ENCODE results near the gene TMEM87B. TPM values are rescaled to one million over a fixed set of nuclear protein-coding genes. Genes with fewer than 3 reads are reported as not detected.
"Not testable (repeated sequence)": the region's sequence is repeated elsewhere in the genome, so short reads cannot be mapped to it uniquely, and the experiment has no call there.

The TMEM87B gene
- total RNA-seq, 2 donors from 2014 or later = 21.5 to 60.7 TPM

DNA sequence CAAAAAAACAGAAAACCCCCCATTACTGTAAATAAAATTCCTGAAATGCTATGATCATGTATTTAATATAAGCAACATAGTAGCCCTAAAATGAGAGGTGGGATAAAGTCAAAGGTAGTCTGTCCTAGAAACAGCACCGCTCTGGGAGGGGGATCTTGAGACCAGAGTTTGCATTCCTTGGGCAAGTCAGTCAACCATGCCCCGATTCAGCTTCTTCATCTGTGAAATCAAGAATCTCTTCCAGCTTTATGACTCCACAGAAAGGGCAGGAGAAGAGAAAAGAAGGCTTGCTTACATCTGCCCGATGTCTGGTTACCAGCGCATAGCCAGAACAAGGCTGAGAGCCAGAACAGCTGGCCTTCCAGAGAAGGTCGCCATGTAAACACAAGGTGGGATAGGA is 81.0 kb downstream of the TMEM87B start:
- 89% methylated on average over 5 of the region's 5 CpGs for WGBS
- Histone ChIP-seq H3K4me3 (no peak overlapping the region), H3K36me3 (no peaks in the 10 kb centered on the region), H3K27ac (no peak overlapping the region), H3K4me1 (replicated peaks) (no peaks in the 10 kb centered on the region), H3K27me3 (replicated peaks; ENCODE audit: insufficient read depth) (no peaks in the 10 kb centered on the region), H3K9me3 (no peaks in the 10 kb centered on the region)
- TF ChIP-seq POLR2A (IDR thresholded peaks at IDR 0.05) = no peak
- TF ChIP-seq POLR2AphosphoS5 (IDR thresholded peaks at IDR 0.05) = no peak
- TF ChIP-seq CTCF (IDR thresholded peaks at IDR 0.05) = no peak
- no peak for DNase-seq (ENCODE audit: low spot score)
- intact Hi-C loops (cut with DNase I) = no loop called here

- DNase-seq (ENCODE audit: low spot score) = no peak
- H3K27ac ChIP-seq = peak overlapping the region in 1 of 2 donors; percentile 6
- intact Hi-C loops (cut with DNase I) = no loop called here
- no peaks in the 10 kb centered on the region for H3K36me3 ChIP-seq
- WGBS = 11% methylated on average over 15 of the region's 15 CpGs
- peak overlapping the region; percentile 44 to 55 for H3K4me3 ChIP-seq
- H3K27me3 ChIP-seq (replicated peaks; ENCODE audit: insufficient read depth) = no peaks in the 10 kb centered on the region
- no peak for TF ChIP-seq CTCF (IDR thresholded peaks at IDR 0.05)
- no peak for TF ChIP-seq POLR2A (IDR thresholded peaks at IDR 0.05)
- no peak for TF ChIP-seq POLR2AphosphoS5 (IDR thresholded peaks at IDR 0.05)
- H3K4me1 ChIP-seq (replicated peaks) = no peaks in the 10 kb centered on the region
- no peaks in the 10 kb centered on the region for H3K9me3 ChIP-seq
Measured at GRCh38 chr2:112137516-112138158, 82.6 kb downstream of the TMEM87B start.

GRCh38 chr2:112138159-112139032 is 83.3 kb downstream of the TMEM87B start, which contains the start of gene FBLN7:
FBLN7 (plus strand) TSS chr2:112138385; CDS start chr2:112138656, 271 bp downstream.
- no peaks in the 10 kb centered on the region for H3K27me3 ChIP-seq (replicated peaks; ENCODE audit: insufficient read depth)
- intact Hi-C loops (cut with DNase I) = no loop called here
- TF ChIP-seq CTCF (IDR thresholded peaks at IDR 0.05) (no peak), POLR2AphosphoS5 (IDR thresholded peaks at IDR 0.05) (no peak), POLR2A (IDR thresholded peaks at IDR 0.05) (no peak)
- 2% methylated on average over 76 of the region's 84 CpGs for WGBS
- H3K36me3 ChIP-seq = no peaks in the 10 kb centered on the region
- no peaks in the 10 kb centered on the region for H3K4me1 ChIP-seq (replicated peaks)
- no peaks in the 10 kb centered on the region for H3K9me3 ChIP-seq
- peak within 1 kb of the TSS; percentile 44 to 55 for H3K4me3 ChIP-seq
- DNase-seq (ENCODE audit: low spot score) = no peak
- peak within 1 kb of the TSS in 1 of 2 donors; percentile 6 for H3K27ac ChIP-seq

DNA sequence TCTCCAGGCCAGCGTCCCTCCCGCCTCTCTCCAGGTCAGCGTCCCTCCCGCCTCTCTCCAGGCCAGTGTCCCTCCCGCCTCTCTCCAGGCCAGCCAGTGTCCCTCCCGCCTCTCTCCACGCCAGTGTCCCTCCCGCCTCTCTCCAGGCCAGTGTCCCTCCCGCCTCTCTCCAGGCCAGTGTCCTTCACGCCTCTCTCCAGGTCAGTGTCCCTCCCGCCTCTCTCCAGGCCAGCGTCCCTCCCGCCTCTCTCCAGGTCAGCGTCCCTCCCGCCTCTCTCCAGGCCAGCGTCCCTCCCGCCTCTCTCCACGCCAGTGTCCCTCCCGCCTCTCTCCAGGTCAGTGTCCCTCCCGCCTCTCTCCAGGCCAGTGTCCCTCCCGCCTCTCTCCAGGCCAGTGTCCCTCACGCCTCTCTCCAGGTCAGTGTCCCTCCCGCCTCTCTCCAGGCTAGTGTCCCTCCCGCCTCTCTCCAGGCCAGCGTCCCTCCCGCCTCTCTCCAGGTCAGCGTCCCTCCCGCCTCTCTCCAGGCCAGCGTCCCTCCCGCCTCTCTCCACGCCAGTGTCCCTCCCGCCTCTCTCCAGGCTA is 84.1 kb downstream of the TMEM87B start:
- H3K9me3 ChIP-seq; H3K27me3 ChIP-seq (replicated peaks; ENCODE audit: insufficient read depth); intact Hi-C loops (cut with DNase I); H3K36me3 ChIP-seq; DNase-seq (ENCODE audit: low spot score); H3K27ac ChIP-seq; H3K4me1 ChIP-seq (replicated peaks): not testable (repeated sequence)
- WGBS = 11% methylated on average over 23 of the region's 32 CpGs
- peak overlapping the region; percentile 44 to 55 for H3K4me3 ChIP-seq

DNA sequence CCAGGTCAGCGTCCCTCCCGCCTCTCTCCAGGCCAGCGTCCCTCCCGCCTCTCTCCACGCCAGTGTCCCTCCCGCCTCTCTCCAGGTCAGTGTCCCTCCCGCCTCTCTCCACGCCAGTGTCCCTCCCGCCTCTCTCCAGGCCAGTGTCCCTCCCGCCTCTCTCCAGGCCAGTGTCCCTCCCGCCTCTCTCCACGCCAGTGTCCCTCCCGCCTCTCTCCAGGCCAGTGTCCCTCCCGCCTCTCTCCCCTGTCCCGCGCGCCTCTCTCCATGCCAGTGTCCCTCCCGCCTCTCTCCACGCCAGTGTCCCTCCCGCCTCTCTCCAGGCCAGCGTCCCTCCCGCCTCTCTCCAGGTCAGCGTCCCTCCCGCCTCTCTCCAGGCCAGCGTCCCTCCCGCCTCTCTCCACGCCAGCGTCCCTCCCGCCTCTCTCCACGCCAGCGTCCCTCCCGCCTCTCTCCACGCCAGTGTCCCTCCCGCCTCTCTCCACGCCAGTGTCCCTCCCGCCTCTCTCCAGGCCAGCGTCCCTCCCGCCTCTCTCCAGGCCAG is 84.7 kb downstream of the TMEM87B start:
- intact Hi-C loops (cut with DNase I); DNase-seq (ENCODE audit: low spot score); H3K36me3 ChIP-seq; H3K27ac ChIP-seq; H3K4me3 ChIP-seq; H3K4me1 ChIP-seq (replicated peaks); H3K27me3 ChIP-seq (replicated peaks; ENCODE audit: insufficient read depth); H3K9me3 ChIP-seq: not testable (repeated sequence)
- WGBS = 10% methylated on average over 38 of the region's 38 CpGs
